CD8-positive, alpha-beta memory T cell (primary cell): ENCODE results near the gene LAMP2. TPM values are rescaled to one million over a fixed set of nuclear protein-coding genes. Genes with fewer than 3 reads are reported as not detected.
"Not testable (repeated sequence)": the region's sequence is repeated elsewhere in the genome, so short reads cannot be mapped to it uniquely, and the experiment has no call there.

Experiments used
- CTCF ChIA-PET: fragments of 350-600 bp; sonication (Branson Sonifier 250); formaldehyde crosslinking; loops from one replicate; lab custom pipeline; 2021; ENCODE audit warnings: antibody characterized with exemption; lab: Charles Lee
- POLR2A ChIA-PET: fragments of 350-600 bp; sonication (Branson Sonifier 250); formaldehyde crosslinking; loops from one replicate; lab custom pipeline; 2021; ENCODE audit warnings: antibody characterized with exemption; lab: Charles Lee
- DNase-seq, 5 donors: peaks; one replicate each; pipeline versions ENCODE4 v3.0.0 to v3.0.0-alpha.2; 2020 to 2022; ENCODE audit warnings: mixed read lengths in 1 of 5
- H3K27ac ChIP-seq: one replicate; pipeline ENCODE4 v1.7.0; 2013; ENCODE audit warnings: low read depth, mild to moderate bottlenecking, low read length, moderate library complexity
- H3K27me3 ChIP-seq: 2 replicates; pipeline ENCODE4 v1.7.0; 2013; ENCODE audit warnings: low read length, mild to moderate bottlenecking; ENCODE audit not compliant: insufficient read depth, poor library complexity, severe bottlenecking
- H3K36me3 ChIP-seq: 2 replicates; pipeline ENCODE4 v1.7.0; 2013; ENCODE audit warnings: mild to moderate bottlenecking, low read length, moderate library complexity; ENCODE audit not compliant: insufficient read depth
- H3K4me1 ChIP-seq: 2 replicates; pipeline ENCODE4 v1.7.0; 2013; ENCODE audit warnings: mild to moderate bottlenecking, low read length, moderate library complexity; ENCODE audit not compliant: insufficient read depth
- H3K4me3 ChIP-seq: 2 replicates; pipeline ENCODE4 v1.7.0; 2013; ENCODE audit warnings: mild to moderate bottlenecking, low read length
- H3K9me3 ChIP-seq: 2 replicates; pipeline ENCODE4 v1.7.0; 2013; ENCODE audit warnings: mild to moderate bottlenecking, low read length
- H3K27ac Mint-ChIP-seq, 8 donors: one replicate each; pipeline ENCODE4 v1.8.0; 2020 to 2021; ENCODE audit warnings: mixed read lengths in 8 of 8, mild to moderate bottlenecking in 6 of 8, inconsistent platforms in 3 of 8, moderate library complexity in 3 of 8
- H3K27me3 Mint-ChIP-seq, 2 donors: one replicate each; pipeline ENCODE4 v1.8.0; 2020 to 2021; ENCODE audit warnings: mixed read lengths in 2 of 2, mild to moderate bottlenecking in 1 of 2, moderate library complexity in 1 of 2
- H3K36me3 Mint-ChIP-seq, 3 donors: one replicate each; pipeline ENCODE4 v1.8.0; 2020 to 2021; ENCODE audit warnings: mixed read lengths in 3 of 3, inconsistent platforms in 1 of 3, mild to moderate bottlenecking in 1 of 3
- H3K4me1 Mint-ChIP-seq, 3 donors: one replicate each; pipeline ENCODE4 v1.8.0; 2020 to 2021; ENCODE audit warnings: mixed read lengths in 3 of 3, inconsistent platforms in 1 of 3, mild to moderate bottlenecking in 1 of 3
- H3K4me3 Mint-ChIP-seq, 7 donors: one replicate each; pipeline ENCODE4 v1.8.0; 2020 to 2021; ENCODE audit warnings: mixed read lengths in 7 of 7, mild to moderate bottlenecking in 6 of 7, moderate library complexity in 4 of 7, inconsistent platforms in 2 of 7
- H3K9me3 Mint-ChIP-seq, 5 donors: one replicate each; pipeline ENCODE4 v1.8.0; 2020 to 2022; ENCODE audit warnings: mixed read lengths in 5 of 5, mild to moderate bottlenecking in 3 of 5, moderate library complexity in 2 of 5, inconsistent platforms in 1 of 5
- polyA plus RNA-seq: library from polyadenylated mRNA; unstranded; fragments of 300-500 nt; fragmentation: Illumina TruSeq; gene quantifications from one replicate; pipeline ENCODE4 v1.2.3, GENCODE V29; 2021
- total RNA-seq, 2 experiments: library from RNA; stranded (reverse); gene quantifications; one replicate each; pipeline ENCODE4 v1.2.3, GENCODE V29; 2021

LAMP2 gene
- total and polyA plus RNA-seq, 3 experiments from 2014 or later, result 39.1 to 74.3 (median 39.6) TPM

DNA sequence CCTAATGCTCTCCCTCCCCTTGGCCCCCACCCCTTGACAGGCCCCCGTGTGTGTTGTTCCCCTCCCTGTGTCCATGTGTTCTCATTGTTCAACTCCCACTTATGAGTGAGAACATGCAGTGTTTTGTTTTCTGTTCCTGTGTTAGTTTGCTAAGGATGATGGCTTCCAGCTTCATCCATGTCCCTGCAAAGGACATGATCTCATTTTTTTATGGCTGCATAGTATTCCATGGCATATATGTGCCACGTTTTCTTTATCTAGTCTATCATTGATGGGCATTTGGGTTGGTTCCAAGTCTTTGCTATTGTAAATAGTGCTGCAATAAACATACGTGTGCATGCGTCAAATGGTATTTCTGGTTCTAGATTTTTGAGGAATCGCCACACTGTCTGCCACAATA is 561 bp upstream of the LAMP2 start:
- CTCF ChIA-PET, H3K4me3 ChIP-seq, POLR2A ChIA-PET: not testable (repeated sequence)

DNA sequence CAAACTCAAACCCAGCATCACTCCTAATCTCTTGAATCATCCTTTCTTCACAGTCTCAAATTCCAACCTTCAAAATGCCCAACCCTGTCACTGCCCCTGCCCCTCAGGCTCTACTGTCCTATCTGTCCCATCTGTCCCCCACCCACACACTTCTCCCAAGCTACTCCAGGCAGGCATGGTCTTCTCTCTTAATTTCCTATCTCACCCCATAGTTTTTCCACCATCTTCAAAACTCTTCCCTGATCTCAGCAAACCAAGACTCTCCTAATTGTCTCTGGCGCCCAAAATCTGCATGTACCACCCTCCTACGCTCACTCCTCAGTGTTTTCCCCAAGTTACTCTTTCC is 644 bp downstream of the LAMP2 start:
- H3K9me3 ChIP-seq, result no peaks in the 10 kb centered on the region
- peaks cover 0 to 10% (median 0%) of the 10 kb centered on the region in 3 donors for H3K36me3 Mint-ChIP-seq
- peaks cover 13% of the 10 kb centered on the region for H3K4me1 ChIP-seq
- no peaks in the 10 kb centered on the region for H3K27me3 ChIP-seq
- peak overlapping the region; percentile 73 for H3K4me3 ChIP-seq
- peak overlapping the region; percentile 86 to 95 (median 93) for H3K4me3 Mint-ChIP-seq
- H3K36me3 ChIP-seq, result no peaks in the 10 kb centered on the region
- peaks cover 0 to 3% of the 10 kb centered on the region in 2 donors for H3K27me3 Mint-ChIP-seq
- peaks cover 23 to 48% (median 34%) of the 10 kb centered on the region in 3 donors for H3K4me1 Mint-ChIP-seq
- ChIA-PET POLR2A (interaction anchor here (1.5 kb wide), 1 partner anchor 17 kb away, joined by 3 read pairs; no protein-coding TSS in a partner anchor), CTCF (interaction anchor here (1.2 kb wide), 1 partner anchor 16 kb away, joined by 3 read pairs; no protein-coding TSS in a partner anchor)
- H3K9me3 Mint-ChIP-seq, result no peaks in the 10 kb centered on the region
- peak overlapping the region; percentile 75 to 94 (median 87) for H3K27ac Mint-ChIP-seq
- no peak for DNase-seq
- H3K27ac ChIP-seq, result peak overlapping the region; percentile 79

More for the DNA sequence above, 561 bp upstream of the LAMP2 start:
- Mint-ChIP-seq H3K4me1 (peaks cover 17 to 37% (median 28%) of the 10 kb centered on the region in 3 donors), H3K4me3 (peak overlapping the region; percentile 70 to 95 (median 89)), H3K27ac (peak overlapping the region in 4 of 8 donors; percentile 76 to 89 (median 88))
- not testable (repeated sequence) for H3K36me3 Mint-ChIP-seq, H3K27ac ChIP-seq, H3K9me3 Mint-ChIP-seq, H3K27me3 ChIP-seq, H3K27me3 Mint-ChIP-seq, DNase-seq, H3K4me1 ChIP-seq, H3K36me3 ChIP-seq, H3K9me3 ChIP-seq

DNA sequence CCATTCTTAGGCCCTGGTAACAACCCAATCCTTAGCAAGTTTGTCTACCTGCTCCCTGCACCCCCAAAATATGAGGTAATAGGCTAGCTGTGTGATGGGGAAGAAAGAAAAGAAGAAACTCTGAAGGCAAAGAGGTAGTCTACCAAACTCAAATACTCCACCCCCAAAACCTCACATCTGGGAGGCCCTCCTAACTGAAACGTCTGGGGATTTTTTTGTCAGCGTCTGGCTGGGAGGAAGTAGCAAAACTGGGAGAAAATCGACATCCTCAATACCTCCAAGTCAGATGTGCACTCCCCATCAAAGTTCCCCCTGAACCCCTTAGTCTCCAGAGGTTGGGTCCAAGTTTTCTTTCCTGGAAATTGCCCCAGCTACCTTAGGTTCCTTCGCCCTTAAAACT is 1.0 kb downstream of the LAMP2 start:
- Histone ChIP-seq H3K36me3 (no peaks in the 10 kb centered on the region), H3K27ac (peak overlapping the region; percentile 79), H3K9me3 (no peaks in the 10 kb centered on the region), H3K27me3 (no peaks in the 10 kb centered on the region), H3K4me3 (peak overlapping the region; percentile 73), H3K4me1 (peaks cover 13% of the 10 kb centered on the region)
- Mint-ChIP-seq H3K4me1 (peaks cover 23 to 51% (median 34%) of the 10 kb centered on the region in 3 donors), H3K9me3 (no peaks in the 10 kb centered on the region), H3K27ac (peak overlapping the region in 7 of 8 donors; percentile 75 to 94 (median 85)), H3K36me3 (peaks cover 0 to 10% (median 0%) of the 10 kb centered on the region in 3 donors), H3K4me3 (peak overlapping the region; percentile 86 to 95 (median 93)), H3K27me3 (peaks cover 0 to 3% of the 10 kb centered on the region in 2 donors)
- ChIA-PET POLR2A (interaction anchor here (1.5 kb wide), 1 partner anchor 18 kb away, joined by 3 read pairs; no protein-coding TSS in a partner anchor), CTCF (interaction anchor here (1.2 kb wide), 1 partner anchor 16 kb away, joined by 3 read pairs; no protein-coding TSS in a partner anchor)
- no peak for DNase-seq

- H3K36me3 Mint-ChIP-seq, result peaks cover 0 to 11% (median 0%) of the 10 kb centered on the region in 3 donors
- Histone ChIP-seq H3K36me3 (no peaks in the 10 kb centered on the region), H3K27ac (no peak overlapping the region), H3K4me1 (peaks cover 17% of the 10 kb centered on the region), H3K27me3 (no peaks in the 10 kb centered on the region), H3K4me3 (no peak overlapping the region), H3K9me3 (no peaks in the 10 kb centered on the region)
- CTCF ChIA-PET, result no interaction called here
- POLR2A ChIA-PET, result no interaction called here
- H3K27ac Mint-ChIP-seq, result no peak overlapping the region
- peaks cover 0 to 3% of the 10 kb centered on the region in 2 donors for H3K27me3 Mint-ChIP-seq
- DNase-seq, result no peak
- peak overlapping the region in 1 of 7 donors; percentile 50 for H3K4me3 Mint-ChIP-seq
- peaks cover 29 to 84% (median 46%) of the 10 kb centered on the region in 3 donors for H3K4me1 Mint-ChIP-seq
- H3K9me3 Mint-ChIP-seq, result no peaks in the 10 kb centered on the region
Observed at GRCh38 chrX:120464411-120464810, 4.7 kb downstream of the LAMP2 start.

DNA sequence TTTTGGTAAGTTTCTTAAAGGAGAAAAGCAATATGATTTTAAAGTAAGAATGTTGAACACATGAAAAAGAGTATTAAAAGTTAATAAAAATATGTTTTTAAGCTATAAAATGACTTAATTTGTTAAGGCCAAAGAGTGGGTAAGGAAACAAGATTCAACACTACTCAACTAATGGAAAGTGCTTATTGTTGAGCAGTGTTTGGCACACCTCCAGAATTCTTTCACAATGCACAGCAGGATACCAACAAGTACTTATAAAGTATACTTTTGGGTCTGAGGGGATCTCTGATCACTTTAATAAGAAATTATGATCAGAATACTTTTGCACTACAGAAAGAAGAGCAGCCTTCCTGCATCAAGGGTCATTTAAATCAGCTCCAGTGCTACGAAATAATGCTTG is 5.9 kb downstream of the LAMP2 start:
- ChIA-PET POLR2A (no interaction called here), CTCF (interaction anchor here (1.0 to 1.5 kb wide), 2 partner anchors 12 to 23 kb away, joined by 3 to 4 read pairs; no protein-coding TSS in a partner anchor)
- Histone ChIP-seq H3K27me3 (no peaks in the 10 kb centered on the region), H3K36me3 (no peaks in the 10 kb centered on the region), H3K4me3 (no peak overlapping the region), H3K9me3 (no peaks in the 10 kb centered on the region), H3K27ac (no peak overlapping the region), H3K4me1 (peaks cover 26% of the 10 kb centered on the region)
- Mint-ChIP-seq H3K9me3 (no peaks in the 10 kb centered on the region), H3K27me3 (peaks cover 0 to 4% of the 10 kb centered on the region in 2 donors), H3K4me3 (no peak overlapping the region), H3K4me1 (peaks cover 35 to 90% (median 52%) of the 10 kb centered on the region in 3 donors), H3K36me3 (peaks cover 0 to 2% (median 0%) of the 10 kb centered on the region in 3 donors), H3K27ac (no peak overlapping the region)
- DNase-seq, result no peak

DNA sequence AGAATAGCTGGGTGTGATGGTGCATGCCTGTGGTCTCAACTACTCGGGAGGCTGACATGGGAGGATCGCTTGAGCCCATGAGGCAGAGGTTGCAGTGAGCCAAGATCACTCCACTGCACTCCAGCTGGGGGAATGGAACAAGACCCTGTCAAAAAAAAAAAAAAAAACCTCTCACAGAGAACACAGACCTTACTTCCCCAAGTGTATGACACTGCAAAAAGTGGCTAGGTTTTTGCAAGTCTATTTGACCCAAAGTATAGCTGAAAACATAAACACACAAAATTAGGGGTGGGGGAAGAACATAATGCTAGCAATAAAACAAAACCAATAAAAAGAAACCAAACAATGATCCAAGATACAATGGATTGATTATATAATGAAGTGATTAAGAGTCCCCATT is 6.7 kb downstream of the LAMP2 start:
- Histone ChIP-seq H3K27me3 (no peaks in the 10 kb centered on the region), H3K9me3 (no peaks in the 10 kb centered on the region), H3K4me1 (peaks cover 31% of the 10 kb centered on the region), H3K27ac (no peak overlapping the region), H3K4me3 (no peak overlapping the region), H3K36me3 (no peaks in the 10 kb centered on the region)
- no peak overlapping the region for H3K4me3 Mint-ChIP-seq
- H3K27ac Mint-ChIP-seq, result peak overlapping the region in 1 of 8 donors; percentile 32
- H3K9me3 Mint-ChIP-seq, result no peaks in the 10 kb centered on the region
- peaks cover 37 to 92% (median 54%) of the 10 kb centered on the region in 3 donors for H3K4me1 Mint-ChIP-seq
- H3K27me3 Mint-ChIP-seq, result peaks cover 0 to 3% of the 10 kb centered on the region in 2 donors
- ChIA-PET POLR2A (no interaction called here), CTCF (interaction anchor here (1.5 kb wide), 1 partner anchor 13 kb away, joined by 4 read pairs; no protein-coding TSS in a partner anchor)
- H3K36me3 Mint-ChIP-seq, result peaks cover 0 to 2% (median 0%) of the 10 kb centered on the region in 3 donors
- DNase-seq, result no peak

- H3K4me3 Mint-ChIP-seq, result peak overlapping the region in 2 of 7 donors; percentile 2 to 8
- ChIA-PET POLR2A (no interaction called here), CTCF (no interaction called here)
- H3K27me3 Mint-ChIP-seq, result peaks cover 0 to 3% of the 10 kb centered on the region in 2 donors
- no peak for DNase-seq
- H3K4me3 ChIP-seq, result no peak overlapping the region
- peak overlapping the region in 3 of 8 donors; percentile 19 to 74 (median 70) for H3K27ac Mint-ChIP-seq
- H3K9me3 ChIP-seq, result no peaks in the 10 kb centered on the region
- H3K27me3 ChIP-seq, result no peaks in the 10 kb centered on the region
- H3K27ac ChIP-seq, result no peak overlapping the region
- no peaks in the 10 kb centered on the region for H3K9me3 Mint-ChIP-seq
- H3K4me1 Mint-ChIP-seq, result peaks cover 32 to 82% (median 52%) of the 10 kb centered on the region in 3 donors
- peaks cover 36% of the 10 kb centered on the region for H3K4me1 ChIP-seq
- peaks cover under 1 to 10% (median 1%) of the 10 kb centered on the region in 3 donors for H3K36me3 Mint-ChIP-seq
- no peaks in the 10 kb centered on the region for H3K36me3 ChIP-seq
Observed at GRCh38 chrX:120459309-120459708, 9.8 kb downstream of the LAMP2 start.

- Mint-ChIP-seq H3K4me1 (peaks cover 33 to 74% (median 55%) of the 10 kb centered on the region in 3 donors), H3K27ac (peak overlapping the region in 5 of 8 donors; percentile 4 to 74 (median 70)), H3K4me3 (peak overlapping the region in 6 of 7 donors; percentile 15 to 61 (median 33)), H3K27me3 (peaks cover 0 to 3% of the 10 kb centered on the region in 2 donors), H3K9me3 (no peaks in the 10 kb centered on the region), H3K36me3 (peaks cover 1 to 16% (median 5%) of the 10 kb centered on the region in 3 donors)
- Histone ChIP-seq H3K36me3 (no peaks in the 10 kb centered on the region), H3K9me3 (no peaks in the 10 kb centered on the region), H3K4me1 (peaks cover 33% of the 10 kb centered on the region), H3K27ac (peak overlapping the region; percentile 27), H3K4me3 (peak overlapping the region; percentile 29), H3K27me3 (no peaks in the 10 kb centered on the region)
- no peak for DNase-seq
- ChIA-PET CTCF (interaction anchor here (0.8 to 1.2 kb wide), 3 partner anchors 28 to 148 kb away, joined by 4 to 7 read pairs (median 4); no protein-coding TSS in a partner anchor), POLR2A (interaction anchor here (0.5 kb wide), 1 partner anchor 66 kb away, joined by 3 read pairs; no protein-coding TSS in a partner anchor)
Observed at GRCh38 chrX:120457766-120458180, 11.3 kb downstream of the LAMP2 start.
